Breast epithelium (tissue), 3 donors: ENCODE measurements around the gene CAMK4.

Source experiments
- CTCF ChIP-seq, 3 donors: fragments of 450-650 bp; IDR thresholded peaks; one replicate each; pipeline ENCODE4 v1.5.1; 2016 to 2017; ENCODE audit warnings: antibody characterized with exemption in 3 of 3, mild to moderate bottlenecking in 3 of 3, moderate library complexity in 3 of 3
- POLR2A ChIP-seq: fragments of 450-650 bp; IDR thresholded peaks from one replicate; pipeline ENCODE4 v1.6.1; 2016; ENCODE audit warnings: antibody characterized with exemption, mild to moderate bottlenecking, moderate library complexity

GRCh38 chr5:111399113-111399512, 174.9 kb downstream of the CAMK4 start:
- no peak for TF ChIP-seq POLR2A
- no peak for TF ChIP-seq CTCF (IDR thresholded peaks at IDR 0.05)
